Upper lobe of left lung (tissue), 4 donors: ENCODE results near the gene PRSS36.
"Not testable (repeated sequence)": the region's sequence is repeated elsewhere in the genome, so short reads cannot be mapped to it uniquely, and the experiment has no call there.

Experiments
- POLR2A ChIP-seq, 4 donors: fragments of 450-650 bp; IDR thresholded peaks; one replicate each; pipeline ENCODE4 v1.5.1; 2016 to 2017; ENCODE audit warnings: antibody characterized with exemption in 4 of 4, mild to moderate bottlenecking in 2 of 4
- POLR2AphosphoS5 ChIP-seq, 2 donors: sonication (generic); formaldehyde crosslinking; IDR thresholded peaks; one replicate each; pipeline ENCODE4 v1.5.1; 2017; ENCODE audit warnings: antibody characterized with exemption in 2 of 2
- TF ChIP-seq, protein P1 (sequence below), 6 experiments: fragments of 450-650 bp in 4 of 6; fragments of 200-600 bp in 2 of 6; sonication (generic) in 2 of 6; IDR thresholded peaks; one replicate each; pipeline ENCODE4 v1.5.1; 2016 to 2019; ENCODE audit warnings: antibody characterized with exemption in 6 of 6

- TF ChIP-seq, protein P1, sequence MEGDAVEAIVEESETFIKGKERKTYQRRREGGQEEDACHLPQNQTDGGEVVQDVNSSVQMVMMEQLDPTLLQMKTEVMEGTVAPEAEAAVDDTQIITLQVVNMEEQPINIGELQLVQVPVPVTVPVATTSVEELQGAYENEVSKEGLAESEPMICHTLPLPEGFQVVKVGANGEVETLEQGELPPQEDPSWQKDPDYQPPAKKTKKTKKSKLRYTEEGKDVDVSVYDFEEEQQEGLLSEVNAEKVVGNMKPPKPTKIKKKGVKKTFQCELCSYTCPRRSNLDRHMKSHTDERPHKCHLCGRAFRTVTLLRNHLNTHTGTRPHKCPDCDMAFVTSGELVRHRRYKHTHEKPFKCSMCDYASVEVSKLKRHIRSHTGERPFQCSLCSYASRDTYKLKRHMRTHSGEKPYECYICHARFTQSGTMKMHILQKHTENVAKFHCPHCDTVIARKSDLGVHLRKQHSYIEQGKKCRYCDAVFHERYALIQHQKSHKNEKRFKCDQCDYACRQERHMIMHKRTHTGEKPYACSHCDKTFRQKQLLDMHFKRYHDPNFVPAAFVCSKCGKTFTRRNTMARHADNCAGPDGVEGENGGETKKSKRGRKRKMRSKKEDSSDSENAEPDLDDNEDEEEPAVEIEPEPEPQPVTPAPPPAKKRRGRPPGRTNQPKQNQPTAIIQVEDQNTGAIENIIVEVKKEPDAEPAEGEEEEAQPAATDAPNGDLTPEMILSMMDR (IDR thresholded peaks at IDR 0.05): not testable (repeated sequence)
- TF ChIP-seq POLR2A, POLR2AphosphoS5 (IDR thresholded peaks at IDR 0.05): not testable (repeated sequence)
These were observed 20.2 kb upstream of the PRSS36 start for GRCh38 chr16:31170048-31170447.
